ENCODE data around the gene SAXO1.

DNA sequence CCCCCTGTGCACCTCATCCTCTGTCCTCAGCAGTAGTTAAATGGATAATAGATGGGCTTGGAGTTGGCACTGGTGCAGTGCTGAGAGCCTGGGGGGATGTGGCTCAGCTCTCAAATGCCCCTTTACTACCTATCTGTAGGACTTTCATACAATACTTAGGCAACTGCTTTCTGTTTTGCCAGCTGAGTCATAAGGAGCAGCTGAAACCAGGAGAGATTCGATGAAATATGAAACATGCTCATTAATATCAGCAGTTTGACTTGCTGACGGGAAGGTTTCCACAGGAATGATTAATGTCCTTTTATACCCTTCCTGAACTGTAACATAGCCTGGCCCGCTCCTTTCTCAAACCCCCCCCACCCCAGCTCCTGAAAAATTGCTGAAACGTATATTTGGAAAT, 142.6 kb downstream of the SAXO1 start:
- TF ChIP-seq, protein P1, sequence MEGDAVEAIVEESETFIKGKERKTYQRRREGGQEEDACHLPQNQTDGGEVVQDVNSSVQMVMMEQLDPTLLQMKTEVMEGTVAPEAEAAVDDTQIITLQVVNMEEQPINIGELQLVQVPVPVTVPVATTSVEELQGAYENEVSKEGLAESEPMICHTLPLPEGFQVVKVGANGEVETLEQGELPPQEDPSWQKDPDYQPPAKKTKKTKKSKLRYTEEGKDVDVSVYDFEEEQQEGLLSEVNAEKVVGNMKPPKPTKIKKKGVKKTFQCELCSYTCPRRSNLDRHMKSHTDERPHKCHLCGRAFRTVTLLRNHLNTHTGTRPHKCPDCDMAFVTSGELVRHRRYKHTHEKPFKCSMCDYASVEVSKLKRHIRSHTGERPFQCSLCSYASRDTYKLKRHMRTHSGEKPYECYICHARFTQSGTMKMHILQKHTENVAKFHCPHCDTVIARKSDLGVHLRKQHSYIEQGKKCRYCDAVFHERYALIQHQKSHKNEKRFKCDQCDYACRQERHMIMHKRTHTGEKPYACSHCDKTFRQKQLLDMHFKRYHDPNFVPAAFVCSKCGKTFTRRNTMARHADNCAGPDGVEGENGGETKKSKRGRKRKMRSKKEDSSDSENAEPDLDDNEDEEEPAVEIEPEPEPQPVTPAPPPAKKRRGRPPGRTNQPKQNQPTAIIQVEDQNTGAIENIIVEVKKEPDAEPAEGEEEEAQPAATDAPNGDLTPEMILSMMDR (IDR thresholded peaks at IDR 0.05; ENCODE audit: insufficient read depth, low read length), result no peak
- no peak for TF ChIP-seq POLR2AphosphoS5 (IDR thresholded peaks at IDR 0.05; ENCODE audit: low read depth)
- TF ChIP-seq, protein P2, sequence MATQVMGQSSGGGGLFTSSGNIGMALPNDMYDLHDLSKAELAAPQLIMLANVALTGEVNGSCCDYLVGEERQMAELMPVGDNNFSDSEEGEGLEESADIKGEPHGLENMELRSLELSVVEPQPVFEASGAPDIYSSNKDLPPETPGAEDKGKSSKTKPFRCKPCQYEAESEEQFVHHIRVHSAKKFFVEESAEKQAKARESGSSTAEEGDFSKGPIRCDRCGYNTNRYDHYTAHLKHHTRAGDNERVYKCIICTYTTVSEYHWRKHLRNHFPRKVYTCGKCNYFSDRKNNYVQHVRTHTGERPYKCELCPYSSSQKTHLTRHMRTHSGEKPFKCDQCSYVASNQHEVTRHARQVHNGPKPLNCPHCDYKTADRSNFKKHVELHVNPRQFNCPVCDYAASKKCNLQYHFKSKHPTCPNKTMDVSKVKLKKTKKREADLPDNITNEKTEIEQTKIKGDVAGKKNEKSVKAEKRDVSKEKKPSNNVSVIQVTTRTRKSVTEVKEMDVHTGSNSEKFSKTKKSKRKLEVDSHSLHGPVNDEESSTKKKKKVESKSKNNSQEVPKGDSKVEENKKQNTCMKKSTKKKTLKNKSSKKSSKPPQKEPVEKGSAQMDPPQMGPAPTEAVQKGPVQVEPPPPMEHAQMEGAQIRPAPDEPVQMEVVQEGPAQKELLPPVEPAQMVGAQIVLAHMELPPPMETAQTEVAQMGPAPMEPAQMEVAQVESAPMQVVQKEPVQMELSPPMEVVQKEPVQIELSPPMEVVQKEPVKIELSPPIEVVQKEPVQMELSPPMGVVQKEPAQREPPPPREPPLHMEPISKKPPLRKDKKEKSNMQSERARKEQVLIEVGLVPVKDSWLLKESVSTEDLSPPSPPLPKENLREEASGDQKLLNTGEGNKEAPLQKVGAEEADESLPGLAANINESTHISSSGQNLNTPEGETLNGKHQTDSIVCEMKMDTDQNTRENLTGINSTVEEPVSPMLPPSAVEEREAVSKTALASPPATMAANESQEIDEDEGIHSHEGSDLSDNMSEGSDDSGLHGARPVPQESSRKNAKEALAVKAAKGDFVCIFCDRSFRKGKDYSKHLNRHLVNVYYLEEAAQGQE (IDR thresholded peaks at IDR 0.05; ENCODE audit: insufficient replicate concordance, low read depth), result no peak

All from HL-60 (cell line).